Amygdala (tissue), 56 donors: Measurements from ENCODE around the gene SMAD7.

Source experiments
- DNase-seq, 56 donors: peaks; one replicate each; lab custom pipeline; 2025; lab: John Stamatoyannopoulos, UW

SMAD7 gene

DNA sequence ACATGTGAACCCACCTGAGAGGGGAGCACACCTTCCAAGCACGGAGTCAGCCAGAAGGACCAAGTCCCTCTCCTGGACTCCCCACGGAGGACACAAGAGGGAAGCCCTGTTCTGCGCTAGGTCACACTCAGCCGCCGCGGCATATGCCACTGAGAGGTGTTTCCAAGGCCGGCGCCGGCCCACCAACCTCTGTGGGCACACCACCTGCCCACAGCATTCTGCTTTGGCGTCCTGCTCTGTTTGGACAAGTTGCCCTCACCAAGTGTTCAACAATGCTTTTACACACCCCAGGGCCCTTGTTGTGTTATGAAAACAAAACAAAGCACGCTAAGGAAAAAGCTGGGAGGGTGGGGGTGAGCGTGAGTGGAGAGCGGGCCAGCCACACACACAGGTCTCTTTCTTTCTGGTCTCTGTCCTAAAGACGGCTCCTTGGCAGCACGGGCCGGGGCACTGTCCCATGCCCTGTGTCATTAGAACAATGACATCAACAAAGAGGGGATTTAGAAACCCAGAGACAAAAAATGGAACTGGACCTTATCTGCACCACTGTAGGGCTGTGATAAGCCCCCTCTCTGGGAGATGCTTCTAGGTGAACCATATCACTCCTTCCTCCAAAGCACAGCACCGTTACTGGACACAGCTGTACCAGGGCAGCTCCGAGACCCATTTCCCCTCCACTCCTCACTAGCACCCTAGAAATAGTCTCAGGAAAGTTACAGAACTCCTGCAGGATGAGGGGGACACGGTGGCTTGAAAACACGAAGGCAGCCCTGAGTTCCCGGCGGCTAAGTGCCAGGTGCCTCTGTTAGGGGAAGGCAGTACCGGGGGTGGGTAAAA is 17.0 kb downstream of the SMAD7 start:
- peak in 34 of 56 donors; percentile 5 to 85 (median 47) for DNase-seq

DNA sequence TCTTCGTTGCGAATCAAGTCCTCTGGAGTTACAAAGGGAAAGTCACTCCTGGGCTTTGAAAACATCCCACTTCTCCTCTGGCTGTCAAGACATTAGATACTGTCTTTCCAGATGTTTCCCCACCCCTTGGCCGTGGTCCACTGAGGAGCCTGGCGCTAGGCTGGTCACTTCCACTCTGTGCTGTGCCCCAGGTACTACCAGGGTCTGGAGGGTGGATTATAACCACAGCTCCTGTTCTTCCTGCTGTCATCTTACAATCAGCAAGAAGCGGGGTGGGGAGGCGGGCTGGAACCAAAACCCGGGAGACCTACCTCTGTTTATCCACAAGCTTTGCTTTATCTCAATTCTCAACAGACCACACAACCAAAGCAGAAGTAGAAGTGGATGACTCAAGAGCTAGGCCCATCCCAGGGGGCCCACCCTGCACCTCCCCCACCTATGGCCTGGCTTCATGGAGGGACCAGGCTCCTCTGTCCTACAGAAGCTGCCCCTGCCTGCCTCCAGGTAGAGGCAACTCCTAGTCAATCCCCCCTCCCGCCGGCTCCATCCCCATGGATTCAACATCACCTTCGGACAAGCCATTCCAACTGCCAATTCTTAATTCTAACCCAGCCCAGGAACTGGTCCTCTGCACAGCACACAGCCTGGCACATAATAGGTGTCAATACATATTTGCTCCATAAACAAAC is 17.8 kb downstream of the SMAD7 start:
- DNase-seq = peak in 1 of 56 donors; percentile 46

DNA sequence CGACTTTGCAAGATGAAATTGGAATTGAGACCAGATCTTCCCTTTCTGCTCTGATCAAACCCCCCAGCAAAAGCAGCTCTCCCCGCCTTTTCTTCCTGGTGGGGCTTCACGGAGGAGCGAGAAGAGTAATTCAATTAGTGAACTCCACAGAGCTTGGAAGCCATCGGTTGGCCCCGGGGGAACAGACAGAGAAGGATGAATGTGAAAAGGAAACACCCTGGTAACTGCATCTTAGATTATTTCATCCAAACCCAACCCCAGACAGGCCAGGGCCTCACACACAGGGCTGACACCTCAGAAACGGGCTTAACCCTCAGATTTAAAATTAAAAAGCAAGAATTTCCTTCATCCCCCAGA is 18.3 kb downstream of the SMAD7 start:
- no peak for DNase-seq

DNA sequence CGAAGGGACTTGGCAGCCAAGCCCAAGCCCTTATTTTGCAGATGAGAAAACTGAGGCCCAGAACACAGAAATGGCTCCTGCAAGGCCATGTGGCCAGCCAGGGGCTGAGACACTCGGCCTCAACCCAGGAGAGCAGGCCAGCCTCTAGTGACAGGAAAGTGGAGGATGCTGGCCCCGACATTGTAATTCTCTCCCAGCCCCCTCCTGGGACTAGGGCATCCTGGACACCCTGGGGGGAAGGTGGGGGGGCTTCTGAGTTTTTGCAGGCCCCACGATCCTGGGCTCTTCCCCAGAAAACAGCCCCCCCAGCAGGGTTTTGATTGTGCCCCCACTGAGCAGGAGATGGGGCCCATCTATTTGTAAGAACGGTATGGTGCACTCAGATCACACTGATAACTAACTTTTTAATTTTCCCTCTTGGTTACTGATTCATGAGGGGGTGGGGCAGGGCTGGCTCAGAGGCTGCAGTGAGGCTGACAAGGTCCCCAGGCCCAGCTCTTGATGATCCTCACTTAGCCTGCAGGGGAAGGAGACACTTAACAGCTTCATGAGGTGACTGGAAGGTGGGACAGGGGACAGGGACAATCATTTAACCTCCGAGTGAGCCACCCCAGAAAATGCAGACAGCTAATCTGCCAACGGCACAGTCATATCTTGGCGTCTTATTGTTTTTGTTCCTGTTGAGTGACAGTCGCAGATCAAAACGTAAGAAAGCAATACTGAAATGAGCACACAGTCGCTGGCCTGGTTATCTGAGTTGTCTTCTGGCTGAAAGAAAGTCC is 18.9 kb downstream of the SMAD7 start:
- DNase-seq = no peak

DNA sequence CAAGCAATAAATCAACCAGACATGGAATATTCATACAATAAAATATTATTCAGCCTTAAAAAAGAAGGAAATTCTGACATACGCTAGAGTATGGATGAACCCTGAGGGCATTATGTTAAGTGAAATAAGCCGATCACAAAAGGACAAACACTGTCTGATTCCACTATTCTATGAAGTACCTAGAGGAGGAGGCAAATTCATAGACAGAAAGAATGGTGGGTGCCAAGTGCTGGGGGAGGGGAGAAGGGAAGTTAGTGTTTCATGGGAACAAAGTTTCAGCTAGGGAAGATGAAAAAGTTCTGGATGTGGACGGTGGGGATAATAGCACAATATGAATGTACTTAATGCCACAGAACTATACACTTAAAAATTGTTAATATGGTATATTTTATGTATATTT is 19.8 kb downstream of the SMAD7 start:
- DNase-seq = no peak

DNA sequence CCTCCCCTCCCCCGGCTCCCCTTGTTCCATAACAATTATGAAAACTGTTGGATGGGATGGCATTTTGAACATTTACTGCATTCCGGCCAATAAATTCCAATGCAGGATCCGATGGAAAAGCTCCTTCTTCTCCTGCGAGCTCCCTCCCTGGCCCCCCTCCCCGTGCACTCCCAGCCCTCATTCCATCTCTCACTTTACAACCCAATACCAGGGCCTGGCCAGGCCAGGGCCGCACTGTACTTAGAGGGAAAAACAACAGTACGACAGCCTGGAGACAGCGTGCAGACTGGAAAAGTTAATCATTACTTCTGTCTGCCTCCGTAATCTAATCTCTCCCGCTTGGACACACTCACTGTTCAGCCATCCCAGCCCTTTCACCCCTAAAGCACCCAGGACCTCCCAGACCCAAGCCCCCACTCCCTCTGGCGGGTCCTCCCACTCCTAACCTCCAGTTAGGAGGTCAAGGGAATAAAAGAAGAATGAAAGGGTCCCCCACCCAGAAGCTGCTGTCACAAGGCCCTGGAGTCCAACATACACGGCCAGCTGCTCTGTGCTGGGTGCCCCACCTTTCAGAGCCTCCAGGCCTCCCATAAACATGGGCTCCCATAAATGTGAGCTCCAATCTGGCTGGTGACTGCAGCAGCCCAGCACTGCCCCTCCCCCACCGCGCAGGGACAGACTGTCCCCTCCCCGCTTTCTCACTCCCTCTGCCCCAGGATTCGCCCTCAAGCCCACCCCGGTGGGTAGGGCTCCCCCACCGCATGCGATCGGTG is 20.6 kb downstream of the SMAD7 start:
- DNase-seq = no peak

DNA sequence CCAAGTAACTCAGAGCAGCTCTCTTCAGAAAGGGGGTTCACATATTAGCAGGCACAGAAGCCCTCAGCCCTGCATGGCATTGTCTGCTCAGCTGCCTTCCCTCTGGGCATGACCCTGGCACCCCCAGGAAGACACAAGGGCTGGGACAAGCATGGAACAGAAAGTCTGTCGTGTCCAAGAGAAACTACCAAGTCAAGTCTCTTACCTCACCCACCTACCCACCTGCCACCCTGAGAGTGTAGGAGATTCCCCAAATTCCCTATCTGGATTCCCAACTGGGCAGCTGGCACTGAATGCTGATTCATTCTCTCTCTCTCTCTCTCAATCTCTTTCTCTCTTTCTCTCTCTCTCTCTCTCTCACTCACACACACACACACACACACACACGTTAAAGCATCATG is 21.6 kb downstream of the SMAD7 start:
- no peak for DNase-seq

DNA sequence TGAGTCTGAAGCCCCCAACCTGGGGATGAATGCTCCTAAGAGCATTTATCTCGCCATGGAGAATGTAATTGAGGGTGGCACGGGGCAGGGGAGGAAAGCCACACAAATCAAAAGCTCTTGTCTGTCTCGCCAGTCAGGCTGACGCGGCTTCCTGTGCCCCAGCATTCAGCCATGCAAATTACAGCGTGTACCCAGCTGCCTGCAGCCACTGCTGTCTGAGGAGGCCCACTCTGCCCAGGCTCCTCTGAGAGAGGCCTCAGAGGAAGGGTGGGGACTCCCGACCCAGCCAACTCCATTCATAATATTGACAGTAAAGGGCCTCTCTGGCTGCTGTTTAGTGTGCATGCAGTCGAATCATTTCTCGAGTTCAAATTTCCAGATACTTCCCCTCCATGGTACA is 22.0 kb downstream of the SMAD7 start:
- peak in 41 of 56 donors; percentile 3 to 81 (median 53) for DNase-seq

DNA sequence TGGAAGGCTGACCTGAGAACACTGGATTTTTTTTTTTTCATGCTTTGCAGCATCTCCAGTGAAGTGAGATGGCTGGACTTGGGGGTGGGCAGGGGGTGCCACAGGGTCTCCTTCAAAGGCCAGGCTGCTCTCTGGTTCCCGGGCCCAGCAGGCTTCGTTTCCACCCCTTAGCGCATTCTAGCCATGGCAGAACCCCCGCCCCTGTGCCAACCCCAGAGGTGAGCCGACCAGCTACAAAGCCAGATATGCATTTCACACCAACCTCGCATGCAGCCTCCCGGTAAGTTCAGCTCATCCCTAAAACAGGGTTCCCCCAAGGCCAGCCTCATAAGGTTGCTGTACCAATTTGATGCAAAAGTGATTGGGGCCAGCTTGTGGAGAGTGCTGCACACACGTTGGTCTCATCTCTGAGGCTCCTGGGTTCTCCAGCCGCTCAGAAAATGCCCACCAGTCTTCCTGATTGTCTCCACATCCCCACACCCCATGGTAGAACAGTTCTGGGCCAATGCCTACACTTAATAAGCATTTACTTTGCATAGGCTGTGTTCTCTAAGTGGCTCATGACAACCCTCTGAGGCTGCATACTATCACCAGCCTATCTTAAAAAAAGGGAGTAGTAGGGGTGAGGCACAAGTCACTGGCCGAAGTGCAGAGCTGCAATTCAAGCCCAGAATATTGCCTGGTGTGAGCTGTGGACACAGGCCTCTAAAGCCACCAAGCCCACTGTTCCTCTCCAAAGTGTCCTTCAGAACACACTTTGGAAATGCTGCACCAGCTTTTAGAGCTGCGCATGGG is 23.3 kb downstream of the SMAD7 start:
- DNase-seq = no peak

DNA sequence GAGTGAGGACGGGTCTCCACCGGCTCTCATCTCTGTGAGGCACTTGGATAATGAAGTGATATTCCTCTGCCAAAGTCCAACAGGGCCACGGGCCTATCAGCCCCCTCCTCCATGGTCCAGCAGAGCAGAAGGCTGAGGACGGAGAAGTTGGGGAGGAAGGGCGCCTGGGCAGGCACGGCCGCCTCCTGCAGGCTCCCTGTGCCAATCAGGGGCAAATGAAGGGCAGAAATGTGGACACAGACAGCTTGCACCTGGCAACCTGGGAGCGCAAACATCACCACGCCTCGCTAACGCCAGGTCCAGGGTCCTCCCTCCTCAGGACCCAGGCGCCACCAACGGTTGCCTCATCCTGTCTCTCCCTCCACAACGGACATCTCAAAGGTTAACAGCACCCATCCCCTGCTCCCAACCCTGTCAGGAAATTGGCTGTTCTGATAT is 24.3 kb downstream of the SMAD7 start:
- no peak for DNase-seq

DNA sequence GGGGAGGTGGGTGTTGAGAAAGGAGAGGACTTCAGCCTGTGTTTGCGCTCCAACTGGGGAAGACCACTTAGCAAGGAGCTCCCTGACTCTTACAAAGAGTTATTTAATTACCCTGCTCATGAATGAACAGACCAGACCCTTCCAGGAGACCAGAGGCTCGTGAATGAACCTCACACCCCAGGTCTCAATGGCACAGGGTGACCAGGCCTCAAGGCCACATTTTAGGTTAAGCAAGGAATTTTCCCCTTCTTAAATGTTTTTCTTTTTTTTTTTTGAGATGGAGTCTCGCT is 25.3 kb downstream of the SMAD7 start:
- no peak for DNase-seq

DNA sequence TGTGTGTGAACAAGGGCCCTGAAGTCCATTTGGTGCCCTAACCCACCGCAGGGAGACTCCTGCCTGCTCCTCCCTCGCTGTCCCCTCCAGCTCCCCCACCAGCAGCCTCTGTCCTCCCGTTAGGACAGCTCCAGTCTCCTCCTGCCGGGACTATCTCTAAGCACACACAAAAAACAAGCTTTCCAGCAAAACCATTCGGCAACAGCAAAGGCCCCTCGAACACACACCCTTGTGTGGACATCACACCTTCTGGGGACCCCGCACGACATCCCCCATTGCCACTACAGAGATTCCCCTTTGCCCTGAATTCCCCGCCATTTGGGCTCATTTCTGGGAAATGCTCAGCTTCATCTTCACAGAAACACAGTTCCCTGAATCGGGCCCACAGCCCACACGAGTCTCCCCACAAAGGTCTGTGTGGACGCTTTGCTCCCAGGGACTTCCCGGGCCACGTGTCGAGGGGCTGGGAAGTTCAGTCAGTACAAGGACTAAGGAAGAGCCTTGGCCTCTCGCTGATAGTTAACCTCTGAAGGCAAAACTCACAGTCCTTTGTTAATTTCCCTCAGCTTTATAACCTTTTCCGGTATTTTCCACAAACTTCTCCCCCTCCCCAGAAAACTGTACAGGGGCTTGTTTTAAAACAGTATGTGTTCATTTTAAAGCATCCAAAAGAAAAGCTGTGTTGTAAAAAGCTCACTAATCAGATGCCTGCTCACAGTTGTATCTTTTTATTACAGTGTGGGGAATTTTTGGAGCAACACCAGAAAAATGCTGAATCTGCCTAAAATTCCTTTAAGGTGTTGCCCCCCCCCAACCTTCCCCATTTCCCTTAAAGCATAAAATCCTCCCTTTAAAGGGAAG is 25.9 kb downstream of the SMAD7 start:
- peak in 1 of 56 donors; percentile 34 for DNase-seq

DNA sequence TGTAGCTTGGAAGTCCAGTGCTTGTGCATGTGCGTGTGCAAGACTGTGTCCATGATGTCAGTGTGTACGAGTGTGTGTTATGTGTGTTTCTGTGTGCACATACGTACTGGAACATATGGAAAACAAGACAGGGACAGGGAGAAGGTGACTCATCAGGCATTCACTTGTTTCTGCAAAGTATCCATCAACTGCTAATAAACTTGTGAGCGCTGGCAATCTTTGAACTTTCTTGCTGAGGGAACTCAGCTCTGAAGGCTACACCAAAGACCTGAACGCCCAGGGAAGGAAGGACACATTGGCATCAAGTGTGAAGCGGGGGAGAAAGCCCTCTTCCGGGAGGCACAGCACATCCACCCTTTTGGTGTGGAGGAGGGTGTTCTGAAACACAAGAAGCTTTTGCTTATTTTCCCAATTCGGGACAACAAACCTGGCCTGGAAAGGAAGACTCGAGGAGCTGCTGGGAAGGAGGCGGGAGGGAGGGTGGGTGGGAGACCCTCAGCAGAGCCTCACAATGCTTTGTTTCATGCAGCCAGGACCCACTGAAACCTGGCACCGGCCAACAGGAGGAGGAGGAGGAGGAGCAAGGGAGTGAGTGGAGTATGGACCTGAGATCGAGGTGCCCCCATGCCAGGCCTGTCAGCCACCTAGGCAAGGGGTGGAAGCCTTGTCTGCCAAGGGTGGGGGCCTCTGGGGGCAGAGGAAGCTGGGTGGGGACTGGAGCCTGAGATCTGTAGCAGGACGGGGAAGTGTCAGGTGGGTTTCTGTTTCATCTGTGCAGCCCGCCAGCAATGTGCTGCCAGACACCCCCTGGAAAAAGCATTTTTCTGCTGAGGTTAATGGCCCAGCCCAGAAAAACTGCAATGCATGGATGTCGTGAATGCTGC is 26.8 kb downstream of the SMAD7 start:
- DNase-seq = no peak

DNA sequence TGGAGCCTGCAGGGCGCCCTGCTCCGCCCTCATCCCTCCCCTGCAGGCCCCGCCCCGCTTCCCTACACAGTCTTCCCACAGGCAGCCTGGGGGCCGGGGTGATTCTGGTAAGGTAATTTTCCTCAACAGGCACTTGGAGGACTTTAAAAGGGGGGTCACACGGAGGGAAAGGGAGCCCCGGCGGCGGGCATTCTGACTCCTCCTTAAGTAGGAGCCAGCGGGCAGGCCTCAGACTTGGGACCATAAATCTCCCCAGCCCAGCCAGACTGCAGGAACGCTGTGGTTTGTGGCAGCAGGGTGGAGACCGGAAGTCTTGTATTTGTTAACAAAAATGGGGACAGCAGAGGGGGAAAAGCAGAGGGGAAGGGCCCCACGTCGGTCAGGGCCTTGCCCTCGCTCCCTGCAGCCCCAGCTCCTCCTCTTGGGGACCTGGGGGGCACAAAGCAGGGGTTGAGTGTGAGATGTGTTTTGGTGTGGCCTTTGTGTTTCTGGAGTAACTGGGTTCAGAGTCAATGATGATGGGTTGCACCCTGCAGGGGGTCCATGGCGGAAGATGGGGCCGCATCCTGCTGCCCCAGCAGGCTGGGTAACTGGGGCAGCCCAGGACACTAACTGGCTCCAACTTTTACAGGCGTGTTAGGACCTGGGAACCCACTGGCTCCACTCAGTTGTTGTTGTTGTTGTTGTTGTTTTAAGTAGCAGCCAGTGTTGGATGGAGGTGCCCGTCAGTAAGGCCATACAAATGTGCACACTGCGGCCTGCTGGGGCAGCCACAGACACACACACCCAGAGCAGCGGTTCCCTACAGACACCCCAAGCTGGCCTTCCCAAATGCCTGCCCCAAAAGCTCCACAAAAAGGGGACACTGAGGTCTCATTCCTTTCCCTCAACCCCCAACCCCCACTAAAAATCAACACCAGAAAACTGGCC is 27.7 kb downstream of the SMAD7 start:
- DNase-seq = peak in 3 of 56 donors; percentile 13 to 45 (median 24)

DNA sequence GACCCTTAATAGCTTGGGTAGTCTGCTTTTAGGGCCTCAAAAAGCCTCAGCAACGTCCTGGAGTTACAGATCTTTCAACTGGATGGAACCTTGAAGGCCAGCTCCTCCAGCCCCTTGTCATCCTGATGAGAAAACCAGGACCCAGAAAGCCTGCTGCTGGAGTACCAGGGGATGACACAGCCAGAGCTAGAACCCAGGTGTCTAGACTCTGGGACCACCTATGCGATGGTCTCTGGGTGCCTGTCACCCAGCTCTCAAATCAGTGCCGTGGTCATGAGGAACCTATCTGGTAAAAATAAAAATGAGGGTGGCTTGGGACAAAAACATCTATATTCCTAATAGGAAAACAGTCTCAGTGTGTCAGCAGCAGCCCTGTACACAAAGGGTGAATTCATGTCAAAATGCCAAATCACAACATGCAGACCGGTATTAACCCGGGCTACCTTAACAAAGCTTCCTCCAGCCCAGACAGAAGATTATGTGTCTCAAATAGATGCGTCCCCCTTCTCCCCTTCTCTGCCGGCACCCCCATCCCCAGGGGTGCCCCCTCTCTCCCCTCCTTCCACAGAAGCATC is 28.5 kb downstream of the SMAD7 start:
- no peak for DNase-seq
